Ectodermal cell (in vitro differentiated cells): ENCODE measurements around the gene CPNE9.

Source experiments
- H3K27ac ChIP-seq: 2 replicates; pipeline ENCODE4 v1.7.0; 2013; ENCODE audit warnings: mild to moderate bottlenecking, low read depth, low read length; ENCODE audit not compliant: insufficient read depth, poor library complexity, severe bottlenecking
- H3K27me3 ChIP-seq: 2 replicates; pipeline ENCODE4 v1.7.0; 2013; ENCODE audit warnings: mild to moderate bottlenecking, low read length; ENCODE audit not compliant: insufficient read depth, control insufficient read depth, poor library complexity, severe bottlenecking
- H3K36me3 ChIP-seq: one replicate; pipeline ENCODE4 v1.7.0; 2013; ENCODE audit warnings: low read length; ENCODE audit not compliant: control insufficient read depth, insufficient read depth
- H3K4me1 ChIP-seq: one replicate; pipeline ENCODE4 v1.7.0; 2013; ENCODE audit warnings: low read length; ENCODE audit not compliant: control insufficient read depth, insufficient read depth
- H3K4me3 ChIP-seq: 2 replicates; pipeline ENCODE4 v1.7.0; 2013; ENCODE audit warnings: low read depth, low read length, control low read depth; ENCODE audit not compliant: insufficient read depth
- H3K9me3 ChIP-seq: 2 replicates; pipeline ENCODE4 v1.7.0; 2013; ENCODE audit warnings: mild to moderate bottlenecking, low read length, moderate library complexity; ENCODE audit not compliant: control insufficient read depth
- WGBS, 2 experiments: methylation state at CpG; one replicate each; pipeline ENCODE4 v1.1.7; 2013; ENCODE audit warnings: missing lambda C conversion rate in 2 of 2; 5-methylcytosine and 5-hydroxymethylcytosine counted together

Gene CPNE9

DNA sequence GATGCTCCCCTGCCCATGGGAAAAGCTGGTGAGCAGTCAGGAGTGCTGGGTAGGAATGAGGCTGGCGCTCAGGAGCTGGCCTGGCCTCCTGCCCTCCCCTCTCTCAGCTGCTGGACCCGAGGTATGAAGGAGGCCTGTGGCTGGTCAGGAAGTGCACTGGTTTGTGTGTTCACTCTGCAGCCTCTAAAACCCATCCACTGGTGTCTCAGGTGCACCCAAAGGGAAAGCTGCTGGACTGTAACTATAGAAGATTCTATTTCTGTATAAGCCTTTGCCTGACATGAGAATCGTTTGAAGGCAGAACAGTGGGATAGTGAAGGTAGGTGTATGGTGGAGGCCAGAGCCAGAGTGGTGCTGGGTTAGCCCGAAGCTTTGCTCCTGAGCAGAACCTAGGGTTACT lies 5.7 kb upstream of the CPNE9 start:
- H3K27ac ChIP-seq = no peak overlapping the region
- WGBS, 2 experiments = 95 to 96% methylated on average over 4 of the region's 4 CpGs

DNA sequence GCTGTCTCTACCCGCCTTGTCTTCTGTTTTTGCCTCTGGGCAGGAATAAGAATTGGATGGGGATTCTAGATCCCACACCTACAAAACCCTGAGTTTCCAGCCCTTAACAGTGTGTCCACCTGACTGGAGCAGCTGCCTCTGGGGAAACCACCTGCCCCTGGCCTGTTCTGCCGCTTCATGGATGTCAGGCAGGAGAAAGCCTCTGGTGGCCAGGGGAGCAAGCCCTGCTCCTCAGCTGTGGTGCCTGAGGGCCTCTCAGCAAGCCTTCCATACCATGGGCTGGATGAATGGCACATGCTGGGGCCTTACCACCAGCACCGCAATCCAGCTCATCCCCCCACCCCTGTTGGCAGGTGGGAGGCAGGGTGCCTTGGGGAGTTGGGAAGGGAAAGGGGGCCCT lies 5.3 kb upstream of the CPNE9 start:
- H3K9me3 ChIP-seq = no peaks in the 10 kb centered on the region
- peaks cover 6% of the 10 kb centered on the region for H3K27me3 ChIP-seq
- WGBS, 2 experiments = 94 to 100% methylated on average over 3 of the region's 3 CpGs
- peaks cover 5% of the 10 kb centered on the region for H3K4me1 ChIP-seq
- H3K4me3 ChIP-seq = no peak overlapping the region
- H3K36me3 ChIP-seq = peaks cover 12% of the 10 kb centered on the region
- no peak overlapping the region for H3K27ac ChIP-seq

More for the DNA sequence above, 5.7 kb upstream of the CPNE9 start:
- Histone ChIP-seq H3K9me3 (no peaks in the 10 kb centered on the region), H3K4me1 (peaks cover 5% of the 10 kb centered on the region), H3K36me3 (peaks cover 12% of the 10 kb centered on the region), H3K27me3 (peaks cover 2% of the 10 kb centered on the region), H3K4me3 (no peak overlapping the region)

DNA sequence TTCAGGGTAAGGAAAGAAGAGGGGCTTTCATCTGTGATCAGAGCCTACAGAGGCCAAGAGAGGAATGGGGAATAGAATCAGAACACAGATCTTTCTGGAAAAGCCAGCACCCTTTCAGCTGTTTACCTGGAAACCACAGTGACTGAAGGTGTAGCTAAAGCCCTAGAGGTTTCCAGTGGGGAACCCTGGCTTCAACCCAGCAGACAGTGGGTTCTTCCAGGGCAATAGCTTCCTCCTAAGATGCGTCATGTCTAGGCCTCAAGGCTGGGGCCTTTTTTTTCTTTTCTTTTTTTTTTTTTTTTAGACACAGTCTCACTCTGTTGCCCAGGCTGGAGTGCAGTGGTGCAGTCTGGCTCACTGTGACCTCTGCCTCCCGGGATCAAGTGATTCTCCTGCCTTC lies 3.1 kb upstream of the CPNE9 start:
- 88% methylated on average over 2 of the region's 2 CpGs for whole genome bisulfite sequencing, 2 experiments
- peaks cover 13% of the 10 kb centered on the region for H3K4me1 ChIP-seq
- peaks cover 8% of the 10 kb centered on the region for H3K36me3 ChIP-seq
- H3K27ac ChIP-seq = no peak overlapping the region
- no peaks in the 10 kb centered on the region for H3K9me3 ChIP-seq
- H3K4me3 ChIP-seq = no peak overlapping the region
- peaks cover 27% of the 10 kb centered on the region for H3K27me3 ChIP-seq

DNA sequence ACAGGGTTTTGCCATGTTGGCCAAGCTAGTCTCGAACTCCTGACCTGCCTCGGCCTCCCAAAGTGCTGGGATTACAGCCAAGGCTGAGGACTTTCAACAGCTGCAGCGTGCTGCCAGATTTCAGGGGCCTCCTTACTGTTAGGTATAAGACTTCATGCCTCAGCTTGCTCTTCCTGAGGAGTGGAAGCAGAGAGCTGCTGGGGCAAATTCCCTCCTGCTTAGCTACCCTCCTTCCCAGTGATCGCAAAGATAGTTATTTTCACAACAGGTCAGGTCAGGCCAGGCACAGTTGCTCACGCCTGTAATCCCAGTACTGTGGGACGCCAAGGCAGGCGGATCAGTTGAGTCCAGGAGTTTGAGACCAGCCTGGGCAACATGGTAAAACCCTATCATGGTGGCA lies 2.6 kb upstream of the CPNE9 start:
- peaks cover 31% of the 10 kb centered on the region for H3K27me3 ChIP-seq
- H3K9me3 ChIP-seq = no peaks in the 10 kb centered on the region
- no peak overlapping the region for H3K27ac ChIP-seq
- 93 to 95% methylated on average over 7 of the region's 7 CpGs for WGBS, 2 experiments
- H3K4me3 ChIP-seq = no peak overlapping the region
- H3K4me1 ChIP-seq = peaks cover 13% of the 10 kb centered on the region
- H3K36me3 ChIP-seq = peaks cover 8% of the 10 kb centered on the region

DNA sequence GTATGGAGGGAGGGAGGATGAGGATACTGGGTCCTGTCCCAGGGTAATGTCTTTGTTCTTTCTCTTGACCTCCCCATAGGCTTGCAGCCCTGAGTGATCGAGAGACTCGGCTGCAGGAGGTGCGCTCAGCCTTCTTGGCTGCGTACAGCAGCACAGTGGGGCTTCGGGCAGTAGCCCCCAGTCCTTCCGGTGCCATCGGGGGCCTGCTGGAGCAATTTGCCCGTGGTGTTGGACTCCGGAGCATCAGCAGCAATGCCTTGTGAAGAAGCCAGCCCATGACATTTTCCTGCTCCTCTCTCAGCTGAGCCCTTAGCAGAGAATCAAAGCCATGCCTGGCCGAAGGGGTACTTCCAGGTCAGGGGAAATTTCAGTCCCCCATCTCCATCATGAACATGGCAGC lies 1.9 kb upstream of the CPNE9 start:
- H3K36me3 ChIP-seq = peaks cover 8% of the 10 kb centered on the region
- no peak overlapping the region for H3K27ac ChIP-seq
- H3K4me1 ChIP-seq = peaks cover 13% of the 10 kb centered on the region
- 93 to 95% methylated on average over 10 of the region's 10 CpGs for WGBS, 2 experiments
- H3K27me3 ChIP-seq = peaks cover 31% of the 10 kb centered on the region
- no peaks in the 10 kb centered on the region for H3K9me3 ChIP-seq
- H3K4me3 ChIP-seq = no peak overlapping the region

DNA sequence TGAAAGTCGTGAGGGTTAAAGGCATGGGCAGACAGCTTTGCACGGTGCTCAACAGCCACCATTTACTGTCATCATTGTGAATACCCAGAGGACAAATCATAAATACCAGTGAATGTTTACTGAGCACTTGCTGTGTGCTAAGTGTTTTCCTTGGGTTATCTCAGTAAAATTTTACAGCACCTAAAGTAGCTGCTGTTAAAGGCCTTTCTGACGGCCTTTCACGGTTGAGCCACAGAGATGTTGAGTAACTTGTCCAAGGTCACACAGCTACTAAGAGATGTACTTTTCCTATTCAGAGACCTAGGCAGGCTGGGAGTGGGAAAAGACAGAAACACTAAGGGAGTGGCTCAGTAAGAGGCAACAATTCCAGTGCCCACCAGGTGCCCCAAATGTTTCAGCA lies 393 bp upstream of the CPNE9 start:
- 89 to 95% methylated on average over 4 of the region's 4 CpGs for WGBS, 2 experiments
- Histone ChIP-seq H3K27me3 (peaks cover 31% of the 10 kb centered on the region), H3K4me1 (peaks cover 13% of the 10 kb centered on the region), H3K9me3 (no peaks in the 10 kb centered on the region), H3K27ac (no peak overlapping the region), H3K36me3 (no peaks in the 10 kb centered on the region), H3K4me3 (no peak overlapping the region)

DNA sequence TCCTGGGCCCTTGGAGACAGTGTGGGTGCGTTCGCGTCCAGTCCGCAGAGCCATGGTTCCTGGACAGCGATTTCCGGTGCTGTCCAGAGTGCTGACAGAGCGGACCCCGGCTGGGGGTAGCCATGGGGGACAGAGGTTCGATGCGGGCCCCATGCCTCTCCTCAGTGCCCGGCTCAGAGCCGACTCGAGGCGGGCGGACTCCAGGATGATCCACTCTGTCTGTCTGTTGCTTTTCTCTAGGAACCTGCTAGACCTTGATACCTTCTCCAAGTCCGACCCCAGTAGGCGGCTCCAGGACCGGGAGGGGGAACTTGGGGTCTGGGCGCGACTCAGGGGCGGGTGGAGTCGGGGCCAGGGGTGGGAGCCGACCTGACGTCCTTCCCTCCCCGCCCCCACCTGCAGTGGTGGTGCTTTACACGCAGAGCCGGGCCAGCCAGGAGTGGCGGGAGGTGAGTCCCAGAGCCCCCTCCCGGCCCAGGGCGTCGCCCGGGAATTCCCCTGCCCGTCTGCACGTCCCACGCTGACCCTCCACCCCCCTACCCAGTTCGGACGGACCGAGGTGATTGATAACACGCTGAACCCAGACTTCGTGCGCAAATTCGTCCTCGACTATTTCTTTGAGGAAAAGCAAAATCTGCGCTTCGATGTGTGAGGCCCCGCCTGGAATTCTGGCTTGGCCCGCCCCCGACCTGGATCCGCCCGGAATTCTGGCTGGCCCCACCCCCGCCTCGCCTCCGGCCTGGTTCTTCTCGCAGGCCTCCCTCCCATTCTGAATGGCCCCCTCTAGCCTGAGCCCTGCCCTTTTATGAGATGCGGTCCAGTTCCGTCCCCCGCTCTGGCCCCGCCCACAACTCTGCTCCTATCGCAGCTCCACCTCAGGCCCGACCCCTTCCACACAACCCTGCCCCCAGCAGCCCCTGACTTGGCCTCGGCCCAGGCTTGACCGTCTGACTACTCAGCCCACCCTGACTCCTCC lies 1.0 kb downstream of the CPNE9 start:
- WGBS, 2 experiments = 1% methylated on average over 62 of the region's 62 CpGs
- Histone ChIP-seq H3K4me1 (peaks cover 8% of the 10 kb centered on the region), H3K9me3 (no peaks in the 10 kb centered on the region), H3K27me3 (peaks cover 31% of the 10 kb centered on the region), H3K4me3 (peak overlapping the region; percentile 38), H3K27ac (no peak overlapping the region), H3K36me3 (no peaks in the 10 kb centered on the region)

DNA sequence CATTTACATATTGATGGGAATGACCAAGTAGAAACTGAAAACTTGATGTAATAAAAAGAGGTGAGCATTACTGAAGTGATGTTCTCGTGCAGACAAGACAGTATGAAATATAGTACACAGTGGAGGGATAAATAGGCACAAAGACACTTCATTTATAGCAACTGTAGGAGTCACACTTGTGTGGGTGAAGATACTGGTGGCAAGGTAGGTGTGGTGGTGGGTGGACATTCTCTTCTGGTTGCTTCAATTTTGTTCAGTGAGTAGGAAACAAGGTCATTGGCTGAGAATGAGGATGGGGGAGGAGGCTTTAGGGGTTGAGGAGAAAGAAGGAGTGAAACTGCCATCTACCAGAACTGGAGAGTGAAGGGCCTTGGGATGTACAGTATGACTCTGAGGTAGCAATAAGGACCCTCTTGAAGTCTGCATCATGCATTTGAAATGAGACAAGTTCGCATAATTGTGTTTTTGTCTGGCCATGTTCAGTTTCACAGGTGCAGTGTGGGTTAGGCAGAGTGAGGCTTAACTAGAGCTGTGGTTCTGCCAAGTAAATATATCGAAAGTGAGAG lies 6.6 kb downstream of the CPNE9 start:
- Histone ChIP-seq H3K4me1 (no peaks in the 10 kb centered on the region), H3K36me3 (no peaks in the 10 kb centered on the region), H3K27me3 (peaks cover 9% of the 10 kb centered on the region), H3K9me3 (no peaks in the 10 kb centered on the region), H3K4me3 (no peak overlapping the region), H3K27ac (no peak overlapping the region)
- 91 to 93% methylated on average over 3 of the region's 3 CpGs for WGBS, 2 experiments

DNA sequence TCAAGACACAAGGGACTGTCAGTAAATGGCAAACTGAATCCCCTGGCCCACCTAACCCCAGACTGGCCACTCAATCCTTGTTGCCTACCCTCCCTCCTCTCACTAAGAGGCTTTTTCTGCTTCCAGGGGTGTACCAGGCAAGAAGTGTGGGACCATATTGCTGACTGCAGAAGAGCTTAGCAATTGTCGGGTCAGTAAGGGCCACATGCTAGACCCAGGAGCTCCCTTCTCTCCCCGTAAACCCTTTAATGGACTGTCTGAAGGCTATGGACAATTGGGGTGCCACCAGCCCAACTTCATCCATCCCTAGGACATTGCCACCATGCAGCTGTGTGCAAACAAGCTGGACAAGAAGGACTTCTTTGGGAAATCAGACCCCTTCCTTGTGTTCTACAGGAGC lies 8.8 kb downstream of the CPNE9 start:
- H3K4me3 ChIP-seq = no peak overlapping the region
- H3K27ac ChIP-seq = no peak overlapping the region
- peaks cover 3% of the 10 kb centered on the region for H3K27me3 ChIP-seq
- 89 to 95% methylated on average over 2 of the region's 2 CpGs for WGBS, 2 experiments
- no peaks in the 10 kb centered on the region for H3K9me3 ChIP-seq
- H3K4me1 ChIP-seq = no peaks in the 10 kb centered on the region
- no peaks in the 10 kb centered on the region for H3K36me3 ChIP-seq

DNA sequence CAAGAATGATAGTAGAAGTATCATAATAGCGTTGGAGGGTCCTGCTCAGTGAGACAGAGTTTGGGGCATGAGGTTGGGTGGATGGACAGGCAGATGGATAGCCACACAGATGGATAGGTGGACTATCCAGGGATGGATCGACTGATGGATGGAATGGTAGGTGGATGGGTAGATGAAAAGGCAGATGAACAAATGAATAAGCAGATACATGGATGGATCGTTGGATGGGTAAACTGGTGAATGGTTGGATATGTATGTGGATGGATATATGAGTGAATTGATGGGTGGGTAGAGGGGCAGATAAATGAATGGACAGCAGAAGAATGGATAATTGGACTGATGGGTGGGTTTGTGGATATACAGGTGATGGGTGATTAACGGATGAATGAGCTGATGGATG lies 9.5 kb downstream of the CPNE9 start:
- H3K27me3 ChIP-seq = peaks cover 3% of the 10 kb centered on the region
- H3K4me3 ChIP-seq = no peak overlapping the region
- H3K9me3 ChIP-seq = no peaks in the 10 kb centered on the region
- no peak overlapping the region for H3K27ac ChIP-seq
- H3K36me3 ChIP-seq = no peaks in the 10 kb centered on the region
- WGBS, 2 experiments = 84 to 86% methylated on average over 4 of the region's 4 CpGs
- no peaks in the 10 kb centered on the region for H3K4me1 ChIP-seq
